Activated B cell treated with CpG ODN at 0.5 μM for 24 hours (primary cell): ENCODE results near the gene STARD13. TPM values are rescaled to one million over a fixed set of nuclear protein-coding genes. Genes with fewer than 3 reads are reported as not detected.

ENCODE experiments used
- ATAC-seq: fragments of 200-7000 bp; cut with Tn5 transposase; one replicate; pipeline ENCODE4 v1.10.0; 2021; ENCODE audit warnings: low read depth, mild to moderate bottlenecking, moderate library complexity
- CTCF ChIA-PET: fragments of 350-600 bp; sonication (Branson Sonifier 250); formaldehyde crosslinking; loops from one replicate; lab custom pipeline; 2021; ENCODE audit warnings: antibody characterized with exemption; lab: Charles Lee
- POLR2A ChIA-PET: fragments of 350-600 bp; sonication (Branson Sonifier 250); formaldehyde crosslinking; loops from one replicate; lab custom pipeline; 2021; ENCODE audit warnings: antibody characterized with exemption; lab: Charles Lee
- DNase-seq: peaks from one replicate; pipeline ENCODE4 v3.0.0; 2022
- H3K27ac Mint-ChIP-seq: one replicate; pipeline ENCODE4 v1.8.0; 2020; ENCODE audit warnings: mixed read lengths
- H3K27me3 Mint-ChIP-seq: one replicate; pipeline ENCODE4 v1.8.0; 2021; ENCODE audit warnings: mixed read lengths
- H3K36me3 Mint-ChIP-seq: one replicate; pipeline ENCODE4 v1.8.0; 2021; ENCODE audit warnings: low read depth, mixed read lengths
- H3K4me1 Mint-ChIP-seq: one replicate; pipeline ENCODE4 v1.8.0; 2021; ENCODE audit warnings: mixed read lengths
- H3K4me3 Mint-ChIP-seq: one replicate; pipeline ENCODE4 v1.8.0; 2020; ENCODE audit warnings: mild to moderate bottlenecking, mixed read lengths
- H3K9me3 Mint-ChIP-seq: one replicate; pipeline ENCODE4 v1.8.0; 2020; ENCODE audit warnings: mixed read lengths
- CTCF ChIP-seq: fragments of 200-600 bp; IDR thresholded peaks from one replicate; pipeline ENCODE4 v1.8.0; 2022; ENCODE audit warnings: antibody characterized with exemption, mild to moderate bottlenecking
- intact Hi-C: fragments of 100-400 bp; cut with micrococcal nuclease; formaldehyde crosslinking; loops from one replicate; pipeline ENCODE4 v1.15.1; 2024
- total RNA-seq: library from RNA; stranded (reverse); gene quantifications from 2 replicates; pipeline ENCODE4 v1.2.3, GENCODE V29; 2022

The STARD13 gene
- total RNA-seq, 1 donor from 2014 or later, result 0.13 TPM

DNA sequence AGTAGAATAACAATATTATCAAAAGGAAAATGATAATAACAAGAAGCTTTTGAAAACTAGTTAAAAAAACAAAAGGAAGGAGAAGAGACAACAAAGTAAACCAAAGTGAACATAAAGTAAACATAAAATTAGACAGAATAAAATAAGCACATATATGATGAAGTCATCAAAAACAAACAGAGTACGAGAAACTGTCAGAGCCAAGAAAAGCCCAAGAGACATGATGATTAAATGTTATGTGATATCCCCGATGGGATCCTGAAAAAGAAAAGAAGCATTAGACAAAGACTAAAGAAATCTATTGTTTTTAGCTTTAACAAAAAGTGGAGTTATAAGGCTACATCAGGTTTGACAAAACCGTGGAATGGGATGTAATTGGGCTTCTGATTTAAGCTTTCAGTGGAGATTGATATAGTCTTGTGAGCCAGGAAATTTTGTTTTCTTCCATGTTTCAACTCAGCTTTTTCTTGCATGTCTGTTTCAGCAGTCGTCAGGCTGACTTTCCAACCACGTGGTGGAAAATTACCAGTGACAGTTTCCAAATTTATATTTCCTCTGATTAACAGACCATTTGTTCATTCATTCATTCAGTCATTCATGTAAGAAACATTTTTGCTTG, 204.5 kb downstream of the STARD13 start:
- ATAC-seq (no peak), DNase-seq (no peak)
- POLR2A ChIA-PET, result no interaction called here
- Mint-ChIP-seq H3K27me3 (peaks cover 11% of the 10 kb centered on the region), H3K36me3 (no peaks in the 10 kb centered on the region), H3K9me3 (no peaks in the 10 kb centered on the region), H3K4me3 (no peak overlapping the region), H3K4me1 (no peaks in the 10 kb centered on the region), H3K27ac (no peak overlapping the region)
- TF ChIP-seq CTCF, result no peak
- intact Hi-C loops, result no loop called here
- CTCF ChIA-PET, result no interaction called here

- ChIA-PET CTCF (no interaction called here), POLR2A (no interaction called here)
- TF ChIP-seq CTCF, result no peak
- no peak overlapping the region for H3K4me3 Mint-ChIP-seq
- no peak for DNase-seq
- peaks cover 11% of the 10 kb centered on the region for H3K27me3 Mint-ChIP-seq
- H3K36me3 Mint-ChIP-seq, result no peaks in the 10 kb centered on the region
- H3K4me1 Mint-ChIP-seq, result no peaks in the 10 kb centered on the region
- no peak overlapping the region for H3K27ac Mint-ChIP-seq
- no peaks in the 10 kb centered on the region for H3K9me3 Mint-ChIP-seq
- intact Hi-C loops, result no loop called here
- no peak for ATAC-seq
Observed at GRCh38 chr13:33079960-33080359, 205.6 kb downstream of the STARD13 start.

DNA sequence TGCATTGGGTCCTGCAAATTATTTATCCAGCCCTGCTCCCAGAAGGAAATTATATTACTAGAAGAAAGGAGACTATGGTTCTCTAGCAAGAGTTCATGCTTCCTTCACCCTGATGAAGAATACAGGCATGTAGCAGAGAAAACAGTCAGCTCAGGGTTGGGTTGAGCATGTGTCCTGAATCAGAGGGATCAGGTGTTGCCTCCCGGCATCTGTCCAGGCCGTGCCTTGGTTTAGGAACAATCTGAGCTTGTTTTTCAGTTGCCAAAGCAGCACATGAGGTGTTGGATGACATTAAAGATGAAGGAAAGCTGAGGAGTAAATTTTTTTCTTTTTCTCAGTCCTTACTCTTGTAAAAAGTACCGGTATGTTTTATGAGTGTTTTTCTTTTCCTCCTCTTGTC, 207.3 kb downstream of the STARD13 start:
- intact Hi-C loops, result no loop called here
- no peak for ATAC-seq
- Mint-ChIP-seq H3K36me3 (no peaks in the 10 kb centered on the region), H3K9me3 (no peaks in the 10 kb centered on the region), H3K27me3 (peaks cover 11% of the 10 kb centered on the region), H3K27ac (no peak overlapping the region), H3K4me3 (no peak overlapping the region), H3K4me1 (no peaks in the 10 kb centered on the region)
- POLR2A ChIA-PET, result no interaction called here
- CTCF ChIA-PET, result no interaction called here
- TF ChIP-seq CTCF, result no peak
- DNase-seq, result no peak

DNA sequence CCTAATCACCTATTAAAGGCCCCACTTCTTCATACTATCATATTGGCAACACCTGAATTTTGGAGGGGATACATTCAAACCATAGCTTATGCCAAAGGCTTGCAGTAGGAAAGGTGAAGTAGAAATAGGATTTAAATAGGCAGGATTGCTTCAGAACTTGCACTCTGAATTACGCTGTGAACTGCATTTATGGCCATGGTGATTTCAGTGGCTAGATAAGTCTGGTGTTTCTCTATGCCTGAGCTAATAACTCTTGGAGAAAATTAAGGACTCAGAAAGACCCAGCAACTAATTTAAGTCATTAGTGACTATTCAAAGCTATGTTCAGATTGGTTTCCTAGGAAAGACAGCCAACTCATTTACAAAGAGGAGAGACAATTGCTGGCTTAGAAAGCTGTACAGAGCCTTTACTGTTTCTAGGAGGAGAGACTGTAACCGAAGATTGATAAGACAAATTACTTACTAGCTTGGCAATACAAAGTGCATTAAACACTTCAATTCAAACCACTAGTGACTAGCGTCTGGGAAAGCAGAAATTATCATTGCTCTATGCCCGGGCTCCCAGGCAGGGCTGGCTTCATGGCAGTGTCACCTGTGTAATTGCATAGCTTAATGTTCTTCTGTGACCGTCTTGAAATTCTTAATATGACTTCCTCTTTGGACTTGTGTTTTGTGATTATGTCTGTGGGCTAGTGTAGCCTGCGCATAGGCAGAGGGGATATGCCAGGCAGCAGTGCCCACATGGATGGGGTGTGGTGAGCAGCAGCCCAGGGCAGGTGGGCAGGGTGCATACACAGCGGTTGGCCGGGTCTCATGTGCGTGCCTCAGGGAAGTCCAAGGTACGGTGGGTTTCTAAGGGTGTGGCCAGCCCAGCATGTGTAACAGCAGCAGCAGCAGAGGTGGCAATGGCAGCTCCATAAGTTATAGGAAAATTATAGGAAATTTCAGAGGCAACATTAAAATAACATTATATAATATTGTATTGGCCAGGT, 209.3 kb downstream of the STARD13 start:
- Mint-ChIP-seq H3K4me1 (no peaks in the 10 kb centered on the region), H3K9me3 (no peaks in the 10 kb centered on the region), H3K27ac (no peak overlapping the region), H3K4me3 (no peak overlapping the region), H3K27me3 (peaks cover 9% of the 10 kb centered on the region), H3K36me3 (no peaks in the 10 kb centered on the region)
- ATAC-seq (no peak), DNase-seq (no peak)
- ChIA-PET CTCF (no interaction called here), POLR2A (no interaction called here)
- TF ChIP-seq CTCF, result no peak
- intact Hi-C loops, result no loop called here

DNA sequence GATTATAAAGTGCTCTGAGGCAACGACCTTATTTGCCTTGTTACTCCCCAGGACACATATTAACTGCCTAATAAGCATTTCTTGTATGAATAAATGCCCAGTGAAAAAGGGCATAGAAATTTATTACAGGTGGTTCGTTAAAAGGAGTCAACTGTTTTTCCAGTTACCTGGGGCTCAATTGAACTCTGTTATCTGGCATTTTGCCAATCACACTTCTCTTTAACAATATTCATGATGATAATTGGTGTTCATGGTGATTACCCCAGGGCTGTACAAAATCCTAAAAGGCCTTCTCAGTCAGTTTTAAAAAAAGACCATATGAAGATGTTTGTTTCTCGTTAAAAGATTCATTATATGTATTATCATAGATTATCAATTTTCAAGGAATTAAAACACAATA, 212.2 kb downstream of the STARD13 start:
- CTCF ChIA-PET, result no interaction called here
- no peak for DNase-seq
- no peaks in the 10 kb centered on the region for H3K9me3 Mint-ChIP-seq
- no peak for TF ChIP-seq CTCF
- no peaks in the 10 kb centered on the region for H3K4me1 Mint-ChIP-seq
- no peak overlapping the region for H3K4me3 Mint-ChIP-seq
- POLR2A ChIA-PET, result no interaction called here
- H3K27ac Mint-ChIP-seq, result no peak overlapping the region
- no peaks in the 10 kb centered on the region for H3K27me3 Mint-ChIP-seq
- intact Hi-C loops, result no loop called here
- H3K36me3 Mint-ChIP-seq, result no peaks in the 10 kb centered on the region
- ATAC-seq, result no peak
